BJ (cell line): ENCODE results near the gene C6orf132. TPM values are rescaled to one million over a fixed set of nuclear protein-coding genes. Genes with fewer than 3 reads are reported as not detected.

Source experiments
- CTCF ChIA-PET: fragments of 350-600 bp; formaldehyde crosslinking; extraction: SDS; loops from one replicate; lab custom pipeline; 2021; ENCODE audit warnings: antibody characterized with exemption, inconsistent platforms; lab: Yijun Ruan, JAX
- POLR2A ChIA-PET: fragments of 300-600 bp; sonication (Branson Sonifier 250); formaldehyde crosslinking; extraction: SDS; loops from one replicate; lab custom pipeline; 2021; ENCODE audit warnings: antibody characterized with exemption; lab: Charles Lee
- DNase-seq: peaks from one replicate; pipeline ENCODE4 v3.0.0-alpha.2; 2011; ENCODE audit warnings: low read depth
- H3K27me3 ChIP-seq: 2 replicates; pipeline ENCODE4 v1.6.0; 2011; ENCODE audit warnings: low read length; ENCODE audit not compliant: control insufficient read depth, insufficient read depth
- H3K36me3 ChIP-seq: 2 replicates; pipeline ENCODE4 v1.5.1; 2011; ENCODE audit warnings: low read length; ENCODE audit not compliant: control insufficient read depth, insufficient read depth
- H3K4me3 ChIP-seq: 2 replicates; pipeline ENCODE4 v1.5.1; 2011; ENCODE audit warnings: low read depth, mild to moderate bottlenecking, control low read depth, low read length
- polyA plus RNA-seq: library from polyadenylated mRNA; depleted of rRNA; stranded (reverse); fragments of >200 nt; gene quantifications from 2 replicates; pipeline ENCODE4 v1.2.3, GENCODE V29; 2011
- TF ChIP-seq, protein P1 (sequence below): IDR thresholded peaks from 2 replicates; pipeline ENCODE4 v1.5.1; 2011; ENCODE audit warnings: low read depth, mild to moderate bottlenecking, control low read depth, inconsistent platforms, low read length, moderate library complexity; ENCODE audit not compliant: insufficient read depth

Gene C6orf132
- polyA plus RNA-seq, 1 experiment: 0.70 TPM

- Histone ChIP-seq H3K36me3 (peaks cover 1% of the 10 kb centered on the region; the same call in 1 of the 2 replicates), H3K4me3 (no peak overlapping the region), H3K27me3 (peaks cover 4% of the 10 kb centered on the region)
- no peak for DNase-seq
- ChIA-PET CTCF (interaction anchor here (0.8 to 1.4 kb wide), 4 partner anchors 8 to 55 kb away, joined by 3 to 4 read pairs (median 3); no protein-coding TSS in a partner anchor), POLR2A (interaction anchor here (0.5 kb wide), 1 partner anchor 102 kb away, joined by 4 read pairs; no protein-coding TSS in a partner anchor)
- TF ChIP-seq, protein P1, sequence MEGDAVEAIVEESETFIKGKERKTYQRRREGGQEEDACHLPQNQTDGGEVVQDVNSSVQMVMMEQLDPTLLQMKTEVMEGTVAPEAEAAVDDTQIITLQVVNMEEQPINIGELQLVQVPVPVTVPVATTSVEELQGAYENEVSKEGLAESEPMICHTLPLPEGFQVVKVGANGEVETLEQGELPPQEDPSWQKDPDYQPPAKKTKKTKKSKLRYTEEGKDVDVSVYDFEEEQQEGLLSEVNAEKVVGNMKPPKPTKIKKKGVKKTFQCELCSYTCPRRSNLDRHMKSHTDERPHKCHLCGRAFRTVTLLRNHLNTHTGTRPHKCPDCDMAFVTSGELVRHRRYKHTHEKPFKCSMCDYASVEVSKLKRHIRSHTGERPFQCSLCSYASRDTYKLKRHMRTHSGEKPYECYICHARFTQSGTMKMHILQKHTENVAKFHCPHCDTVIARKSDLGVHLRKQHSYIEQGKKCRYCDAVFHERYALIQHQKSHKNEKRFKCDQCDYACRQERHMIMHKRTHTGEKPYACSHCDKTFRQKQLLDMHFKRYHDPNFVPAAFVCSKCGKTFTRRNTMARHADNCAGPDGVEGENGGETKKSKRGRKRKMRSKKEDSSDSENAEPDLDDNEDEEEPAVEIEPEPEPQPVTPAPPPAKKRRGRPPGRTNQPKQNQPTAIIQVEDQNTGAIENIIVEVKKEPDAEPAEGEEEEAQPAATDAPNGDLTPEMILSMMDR: no peak
Observed at GRCh38 chr6:42112351-42112750, 30.1 kb downstream of the C6orf132 start.

- ChIA-PET POLR2A (no interaction called here), CTCF (interaction anchor here (0.7 to 1.5 kb wide), 3 partner anchors 10 to 85 kb away, joined by 3 read pairs; no protein-coding TSS in a partner anchor)
Observed at GRCh38 chr6:42110683-42111082, 31.7 kb downstream of the C6orf132 start.

DNA sequence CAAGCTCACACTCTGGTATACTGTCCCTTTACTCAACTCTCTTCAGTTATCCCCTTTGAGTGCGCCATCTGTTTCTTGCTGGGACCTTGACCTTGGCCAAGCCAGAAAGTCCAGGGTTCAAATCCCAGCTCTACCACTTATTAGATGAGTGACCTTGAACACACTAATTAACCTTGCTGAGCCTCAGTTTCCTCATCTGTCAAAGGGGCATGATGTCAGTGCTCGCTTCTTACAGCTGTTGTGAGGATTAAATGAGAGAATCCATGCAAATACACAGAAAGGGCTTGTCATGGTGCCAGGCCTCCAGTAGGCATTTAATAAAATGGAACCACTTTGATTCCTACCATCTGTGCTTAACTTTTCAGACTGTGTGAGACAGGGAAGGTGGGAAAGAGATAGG lies 34.3 kb downstream of the C6orf132 start:
- H3K36me3 ChIP-seq: peaks cover 1% of the 10 kb centered on the region
- no peak for DNase-seq
- TF ChIP-seq, protein P1: no peak
- CTCF ChIA-PET: interaction anchor here (0.8 to 1.3 kb wide), 2 partner anchors 14 to 21 kb away, joined by 3 read pairs; no protein-coding TSS in a partner anchor
- POLR2A ChIA-PET: no interaction called here
- peaks cover 5% of the 10 kb centered on the region for H3K27me3 ChIP-seq
- no peak overlapping the region for H3K4me3 ChIP-seq

More at GRCh38 chr6:42110683-42111082, 31.7 kb downstream of the C6orf132 start:
- TF ChIP-seq, protein P1: no peak
- Histone ChIP-seq H3K27me3 (peaks cover 3% of the 10 kb centered on the region), H3K4me3 (no peak overlapping the region), H3K36me3 (peaks cover 1% of the 10 kb centered on the region)
- DNase-seq: no peak

- TF ChIP-seq, protein P1: no peak
- H3K4me3 ChIP-seq: no peak overlapping the region
- no peak for DNase-seq
- POLR2A ChIA-PET: no interaction called here
- H3K36me3 ChIP-seq: peaks cover 1% of the 10 kb centered on the region
- peaks cover 5% of the 10 kb centered on the region for H3K27me3 ChIP-seq
- CTCF ChIA-PET: interaction anchor here (0.5 to 1.1 kb wide), 2 partner anchors 10 to 24 kb away, joined by 3 to 4 read pairs; no protein-coding TSS in a partner anchor
Observed at GRCh38 chr6:42106112-42107023, 36.1 kb downstream of the C6orf132 start.

- Histone ChIP-seq H3K36me3 (peaks cover 1% of the 10 kb centered on the region), H3K27me3 (peaks cover 5% of the 10 kb centered on the region), H3K4me3 (no peak overlapping the region)
- CTCF ChIA-PET: interaction anchor here (0.6 to 1.6 kb wide), 4 partner anchors 8 to 64 kb away, joined by 3 to 4 read pairs (median 4); no protein-coding TSS in a partner anchor
- TF ChIP-seq, protein P1: no peak
- POLR2A ChIA-PET: no interaction called here
- DNase-seq: no peak
Observed at GRCh38 chr6:42105709-42106108, 36.7 kb downstream of the C6orf132 start.
